AG09319 (cell line): ENCODE results near the gene SIAH3.
"Not testable (repeated sequence)": the region's sequence is repeated elsewhere in the genome, so short reads cannot be mapped to it uniquely, and the experiment has no call there.

Experiments
- DNase-seq: peaks from one replicate; pipeline ENCODE4 v3.0.0-alpha.2; 2010; ENCODE audit warnings: low read depth; ENCODE audit errors: extremely low read depth
- CTCF ChIP-seq: IDR thresholded peaks from 2 replicates; pipeline ENCODE4 v1.5.1; 2011; ENCODE audit warnings: low read depth, mild to moderate bottlenecking, inconsistent platforms, low read length, moderate library complexity

SIAH3 gene

GRCh38 chr13:45775401-45775963, 76.1 kb downstream of the SIAH3 start:
- TF ChIP-seq CTCF = no peak
- DNase-seq = no peak

- TF ChIP-seq CTCF = no peak
- DNase-seq = no peak
These were observed 77.6 kb downstream of the SIAH3 start for GRCh38 chr13:45773944-45774343.

- TF ChIP-seq CTCF = no peak
- DNase-seq = no peak
These were observed 78.3 kb downstream of the SIAH3 start for GRCh38 chr13:45773236-45773635.

- TF ChIP-seq CTCF = no peak
These were observed 80.7 kb downstream of the SIAH3 start for GRCh38 chr13:45770886-45771285.

GRCh38 chr13:45768656-45769479, 82.7 kb downstream of the SIAH3 start:
- TF ChIP-seq CTCF = no peak
- no peak for DNase-seq

More at GRCh38 chr13:45770886-45771285, 80.7 kb downstream of the SIAH3 start:
- no peak for DNase-seq

- no peak for TF ChIP-seq CTCF
- DNase-seq = no peak
These were observed 86.1 kb downstream of the SIAH3 start for GRCh38 chr13:45765464-45765863.

- TF ChIP-seq CTCF = no peak
- no peak for DNase-seq
These were observed 88.1 kb downstream of the SIAH3 start for GRCh38 chr13:45763419-45763818.

GRCh38 chr13:45757589-45757988, 94.0 kb downstream of the SIAH3 start:
- DNase-seq = not testable (repeated sequence)

GRCh38 chr13:45756498-45756897, 95.1 kb downstream of the SIAH3 start:
- DNase-seq = not testable (repeated sequence)
